Measurements from ENCODE around the gene SPDYE4.
"Not testable (repeated sequence)": the region's sequence is repeated elsewhere in the genome, so short reads cannot be mapped to it uniquely, and the experiment has no call there.

SPDYE4 gene

GRCh38 chr17:8758137-8758596 lies at the start of gene SPDYE4:
Gene SPDYE4, minus strand, starts transcription at chr17:8758546. Its CDS starts 164 bp downstream, at chr17:8758382.
- Histone ChIP-seq H3K4me3 (ENCODE audit: low read depth in 1 of 5, low read length in 5 of 5) (no peak within 1 kb of the TSS), H3K27me3 (ENCODE audit: control insufficient read depth in 5 of 5, insufficient read depth in 4 of 5, low read length in 5 of 5) (peaks cover 0 to 11% (median 0%) of the 10 kb centered on the region in 5 donors), H3K4me1 (ENCODE audit: control insufficient read depth in 5 of 5, insufficient read depth in 5 of 5, low read length in 5 of 5) (no peaks in the 10 kb centered on the region), H3K9ac (ENCODE audit: low read length in 5 of 5) (no peak within 1 kb of the TSS), H3K36me3 (ENCODE audit: control insufficient read depth in 5 of 5, insufficient read depth in 5 of 5, low read length in 5 of 5) (no peaks in the 10 kb centered on the region), H3K9me3 (ENCODE audit: control insufficient read depth in 5 of 5, low read length in 5 of 5) (no peaks in the 10 kb centered on the region), H3K27ac (ENCODE audit: low read depth, low read length) (no peak within 1 kb of the TSS)

- Histone ChIP-seq H3K36me3 (ENCODE audit: control insufficient read depth in 5 of 5, insufficient read depth in 5 of 5, low read length in 5 of 5) (peaks cover 0 to 9% (median 0%) of the 10 kb centered on the region in 5 donors), H3K9ac (ENCODE audit: low read length in 5 of 5) (no peak overlapping the region), H3K4me1 (ENCODE audit: control insufficient read depth in 5 of 5, insufficient read depth in 5 of 5, low read length in 5 of 5) (peaks cover 0 to 15% (median 5%) of the 10 kb centered on the region in 5 donors), H3K4me3 (ENCODE audit: low read depth in 1 of 5, low read length in 5 of 5) (no peak overlapping the region), H3K27me3 (ENCODE audit: control insufficient read depth in 5 of 5, insufficient read depth in 4 of 5, low read length in 5 of 5) (peaks cover 0 to 3% (median 0%) of the 10 kb centered on the region in 5 donors), H3K27ac (ENCODE audit: low read depth, low read length) (no peak overlapping the region), H3K9me3 (ENCODE audit: control insufficient read depth in 5 of 5, low read length in 5 of 5) (peaks cover 0 to 11% (median 8%) of the 10 kb centered on the region in 5 donors)
Observed at GRCh38 chr17:8806926-8807550, 48.7 kb upstream of the SPDYE4 start.

GRCh38 chr17:8806253-8806925 lies 48.0 kb upstream of the SPDYE4 start:
- peaks cover 0 to 15% (median 5%) of the 10 kb centered on the region in 5 donors for H3K4me1 ChIP-seq (ENCODE audit: control insufficient read depth in 5 of 5, insufficient read depth in 5 of 5, low read length in 5 of 5)
- no peak overlapping the region for H3K4me3 ChIP-seq (ENCODE audit: low read depth in 1 of 5, low read length in 5 of 5)
- H3K36me3 ChIP-seq (ENCODE audit: control insufficient read depth in 5 of 5, insufficient read depth in 5 of 5, low read length in 5 of 5) = peaks cover 0 to 9% (median 0%) of the 10 kb centered on the region in 5 donors
- H3K27ac ChIP-seq (ENCODE audit: low read depth, low read length) = no peak overlapping the region
- peaks cover 0 to 3% (median under 1%) of the 10 kb centered on the region in 5 donors for H3K27me3 ChIP-seq (ENCODE audit: control insufficient read depth in 5 of 5, insufficient read depth in 4 of 5, low read length in 5 of 5)
- peaks cover 0 to 11% (median 8%) of the 10 kb centered on the region in 5 donors for H3K9me3 ChIP-seq (ENCODE audit: control insufficient read depth in 5 of 5, low read length in 5 of 5)
- no peak overlapping the region for H3K9ac ChIP-seq (ENCODE audit: low read length in 5 of 5)

GRCh38 chr17:8805396-8805795 lies 47.0 kb upstream of the SPDYE4 start:
- H3K9me3 ChIP-seq (ENCODE audit: control insufficient read depth in 5 of 5, low read length in 5 of 5); H3K27me3 ChIP-seq (ENCODE audit: control insufficient read depth in 5 of 5, insufficient read depth in 4 of 5, low read length in 5 of 5); H3K4me3 ChIP-seq (ENCODE audit: low read depth in 1 of 5, low read length in 5 of 5); H3K36me3 ChIP-seq (ENCODE audit: control insufficient read depth in 5 of 5, insufficient read depth in 5 of 5, low read length in 5 of 5); H3K9ac ChIP-seq (ENCODE audit: low read length in 5 of 5); H3K27ac ChIP-seq (ENCODE audit: low read depth, low read length): not testable (repeated sequence)
- H3K4me1 ChIP-seq (ENCODE audit: control insufficient read depth in 5 of 5, insufficient read depth in 5 of 5, low read length in 5 of 5) = peaks cover 0 to 15% (median 5%) of the 10 kb centered on the region in 5 donors

DNA sequence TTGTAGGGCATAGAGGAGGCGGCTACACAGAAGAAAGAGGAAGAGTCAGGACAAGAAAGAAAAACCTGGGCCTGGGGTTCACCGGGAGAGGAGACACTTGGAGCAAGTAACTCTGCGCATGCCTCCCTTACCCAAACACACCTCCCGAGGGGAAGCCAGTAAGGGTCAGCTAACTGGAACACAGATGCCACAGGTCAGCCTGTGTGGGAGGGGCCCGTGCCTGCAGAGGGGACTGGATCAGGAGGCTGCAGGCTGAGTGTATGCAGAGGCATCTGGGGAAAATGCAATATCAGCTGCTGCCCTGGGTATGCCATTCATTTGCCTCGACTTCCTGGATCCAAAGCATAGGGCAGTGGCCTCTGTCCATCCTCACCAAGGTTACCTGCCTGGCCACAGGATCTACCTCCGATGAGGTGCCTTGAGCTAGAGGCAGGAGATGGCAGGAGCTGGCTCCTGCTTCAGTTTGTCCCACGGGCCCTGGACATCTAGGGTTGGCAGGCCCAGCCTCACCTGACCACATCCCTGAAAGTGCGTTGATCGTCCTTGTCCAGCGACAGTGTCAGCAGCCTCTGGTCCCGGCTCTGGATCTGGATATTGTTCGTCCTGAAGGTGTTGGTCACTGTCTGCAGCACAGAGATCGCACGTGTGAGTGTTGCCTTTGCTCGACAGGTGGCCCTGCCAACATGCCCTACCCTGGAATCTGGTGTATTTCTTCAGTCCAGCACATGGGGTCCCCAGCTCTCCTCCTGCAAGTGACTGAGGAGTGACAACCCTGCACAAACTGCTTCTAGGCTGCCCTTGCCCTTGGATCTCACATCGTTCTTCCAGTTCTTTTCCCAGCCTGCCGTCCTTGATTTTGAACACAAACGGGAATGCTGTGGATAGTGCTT lies 45.4 kb upstream of the SPDYE4 start:
- peaks cover 0 to 20% (median 5%) of the 10 kb centered on the region in 5 donors for H3K4me1 ChIP-seq (ENCODE audit: control insufficient read depth in 5 of 5, insufficient read depth in 5 of 5, low read length in 5 of 5)

GRCh38 chr17:8801135-8801840 lies 42.9 kb upstream of the SPDYE4 start:
- Histone ChIP-seq H3K36me3 (ENCODE audit: control insufficient read depth in 5 of 5, insufficient read depth in 5 of 5, low read length in 5 of 5) (peaks cover 0 to 9% (median 0%) of the 10 kb centered on the region in 5 donors), H3K4me3 (ENCODE audit: low read depth in 1 of 5, low read length in 5 of 5) (no peak overlapping the region), H3K4me1 (ENCODE audit: control insufficient read depth in 5 of 5, insufficient read depth in 5 of 5, low read length in 5 of 5) (peaks cover 0 to 8% (median under 1%) of the 10 kb centered on the region in 5 donors), H3K9ac (ENCODE audit: low read length in 5 of 5) (no peak overlapping the region), H3K27ac (ENCODE audit: low read depth, low read length) (no peak overlapping the region), H3K9me3 (ENCODE audit: control insufficient read depth in 5 of 5, low read length in 5 of 5) (no peaks in the 10 kb centered on the region), H3K27me3 (ENCODE audit: control insufficient read depth in 5 of 5, insufficient read depth in 4 of 5, low read length in 5 of 5) (peaks cover 9 to 22% (median 14%) of the 10 kb centered on the region in 5 donors)

More for the DNA sequence above, 45.4 kb upstream of the SPDYE4 start:
- Histone ChIP-seq H3K9me3 (ENCODE audit: control insufficient read depth in 5 of 5, low read length in 5 of 5) (peaks cover 0 to 3% (median 0%) of the 10 kb centered on the region in 5 donors), H3K27me3 (ENCODE audit: control insufficient read depth in 5 of 5, insufficient read depth in 4 of 5, low read length in 5 of 5) (peaks cover 2 to 9% (median 8%) of the 10 kb centered on the region in 5 donors), H3K4me3 (ENCODE audit: low read depth in 1 of 5, low read length in 5 of 5) (no peak overlapping the region), H3K9ac (ENCODE audit: low read length in 5 of 5) (no peak overlapping the region), H3K36me3 (ENCODE audit: control insufficient read depth in 5 of 5, insufficient read depth in 5 of 5, low read length in 5 of 5) (peaks cover 0 to 9% (median 0%) of the 10 kb centered on the region in 5 donors), H3K27ac (ENCODE audit: low read depth, low read length) (no peak overlapping the region)

GRCh38 chr17:8800656-8801055 lies 42.3 kb upstream of the SPDYE4 start:
- peaks cover 0 to 9% (median 0%) of the 10 kb centered on the region in 5 donors for H3K36me3 ChIP-seq (ENCODE audit: control insufficient read depth in 5 of 5, insufficient read depth in 5 of 5, low read length in 5 of 5)
- H3K4me3 ChIP-seq (ENCODE audit: low read depth in 1 of 5, low read length in 5 of 5) = no peak overlapping the region
- no peak overlapping the region for H3K27ac ChIP-seq (ENCODE audit: low read depth, low read length)
- no peak overlapping the region for H3K9ac ChIP-seq (ENCODE audit: low read length in 5 of 5)
- no peaks in the 10 kb centered on the region for H3K9me3 ChIP-seq (ENCODE audit: control insufficient read depth in 5 of 5, low read length in 5 of 5)
- H3K27me3 ChIP-seq (ENCODE audit: control insufficient read depth in 5 of 5, insufficient read depth in 4 of 5, low read length in 5 of 5) = peaks cover 9 to 22% (median 15%) of the 10 kb centered on the region in 5 donors
- H3K4me1 ChIP-seq (ENCODE audit: control insufficient read depth in 5 of 5, insufficient read depth in 5 of 5, low read length in 5 of 5) = peaks cover 0 to 4% (median 0%) of the 10 kb centered on the region in 5 donors

- Histone ChIP-seq H3K4me1 (ENCODE audit: control insufficient read depth in 5 of 5, insufficient read depth in 5 of 5, low read length in 5 of 5) (peaks cover 0 to 7% (median 0%) of the 10 kb centered on the region in 5 donors), H3K4me3 (ENCODE audit: low read depth in 1 of 5, low read length in 5 of 5) (no peak overlapping the region), H3K27ac (ENCODE audit: low read depth, low read length) (no peak overlapping the region), H3K9me3 (ENCODE audit: control insufficient read depth in 5 of 5, low read length in 5 of 5) (no peaks in the 10 kb centered on the region), H3K27me3 (ENCODE audit: control insufficient read depth in 5 of 5, insufficient read depth in 4 of 5, low read length in 5 of 5) (peaks cover 9 to 22% (median 15%) of the 10 kb centered on the region in 5 donors), H3K36me3 (ENCODE audit: control insufficient read depth in 5 of 5, insufficient read depth in 5 of 5, low read length in 5 of 5) (peaks cover 0 to 9% (median 0%) of the 10 kb centered on the region in 5 donors), H3K9ac (ENCODE audit: low read length in 5 of 5) (no peak overlapping the region)
Observed at GRCh38 chr17:8799570-8800212, 41.3 kb upstream of the SPDYE4 start.
